ENCODE data around the gene KCNIP1. TPM values are rescaled to one million over a fixed set of nuclear protein-coding genes. Genes with fewer than 3 reads are reported as not detected.

KCNIP1 gene
- total and polyA plus RNA-seq, 2 of the 8 experiments (the other 6 are each of a cell fraction or from before 2014, with no cell fraction given): 0.52 to 0.83 TPM

DNA sequence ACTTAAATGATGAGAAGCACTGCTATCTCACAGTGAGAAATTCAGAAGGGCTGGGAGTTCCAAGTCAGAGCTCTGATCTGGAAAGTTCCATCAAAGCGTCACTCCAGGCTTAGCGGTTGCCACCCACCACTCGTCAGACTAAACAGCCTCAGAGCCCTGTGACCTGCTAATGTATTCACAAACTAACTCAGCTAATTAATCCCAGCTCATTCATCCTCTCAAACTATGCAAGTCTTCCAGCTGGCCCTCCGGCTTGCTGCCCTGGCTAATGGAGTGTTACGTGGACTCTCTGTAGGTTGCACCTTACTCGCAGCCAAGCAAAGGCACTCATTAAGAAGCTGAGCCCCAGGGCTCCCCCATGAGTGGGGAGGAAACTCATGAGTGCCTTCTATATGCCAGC lies 197.5 kb downstream of the KCNIP1 start:
- Histone ChIP-seq H3K79me1 (ENCODE audit: low read depth, low read length) (no peaks in the 10 kb centered on the region), H2BK12ac (ENCODE audit: low read depth, low read length) (no peak overlapping the region), H3K9ac (replicated peaks in 1 of 4; ENCODE audit: extremely low read depth in 1 of 4, low read depth in 3 of 4, low read length in 3 of 4) (no peak overlapping the region), H3K9me3 (ENCODE audit: insufficient read depth in 2 of 2, low read depth in 1 of 2, low read length in 1 of 2) (no peaks in the 10 kb centered on the region), H4K91ac (replicated peaks; ENCODE audit: insufficient read length, low read length) (no peak overlapping the region), H3K27ac (ENCODE audit: low read depth, low read length) (no peak overlapping the region), H3K23me2 (ENCODE audit: low read depth, low read length) (no peaks in the 10 kb centered on the region), H4K20me1 (replicated peaks in 1 of 2; ENCODE audit: control insufficient read depth in 1 of 2, insufficient read depth in 2 of 2, low read length in 2 of 2) (no peaks in the 10 kb centered on the region), H2AFZ (ENCODE audit: low read length) (no peak overlapping the region), H4K5ac (ENCODE audit: insufficient read length, low read depth, low read length) (no peak overlapping the region), H3K4me2 (ENCODE audit: insufficient read depth in 1 of 2, low read depth in 2 of 2, low read length in 2 of 2) (no peak overlapping the region), H2AK5ac (ENCODE audit: low read depth, low read length) (no peak overlapping the region), H3K14ac (ENCODE audit: insufficient read length) (no peak overlapping the region), H2BK120ac (replicated peaks; ENCODE audit: low read depth, low read length) (no peak overlapping the region), H2BK5ac (ENCODE audit: low read depth, low read length) (no peak overlapping the region), H3K56ac (replicated peaks; ENCODE audit: insufficient read length, low read depth, low read length) (no peak overlapping the region), H3K23ac (ENCODE audit: insufficient read length) (no peak overlapping the region), H3K18ac (ENCODE audit: extremely low read depth, low read length) (no peak overlapping the region), H4K8ac (ENCODE audit: extremely low read depth, insufficient read depth, low read length) (no peak overlapping the region), H3K36me3 (ENCODE audit: control insufficient read depth in 2 of 4, insufficient read depth in 4 of 4, low read length in 3 of 4) (no peaks in the 10 kb centered on the region), H3K4me3 (ENCODE audit: extremely low read depth in 1 of 4, insufficient read depth in 2 of 4, low read depth in 3 of 4, low read length in 4 of 4) (no peak overlapping the region), H3K4me1 (replicated peaks in 1 of 4; ENCODE audit: control insufficient read depth in 3 of 4, insufficient read depth in 4 of 4, low read length in 3 of 4) (no peaks in the 10 kb centered on the region), H3K27me3 (replicated peaks in 1 of 4; ENCODE audit: control insufficient read depth in 3 of 4, extremely low read depth in 1 of 4, insufficient read depth in 3 of 4, low read length in 3 of 4) (no peaks in the 10 kb centered on the region), H2BK15ac (ENCODE audit: low read length) (no peak overlapping the region), H3K79me2 (ENCODE audit: control insufficient read depth in 1 of 2, insufficient read depth in 2 of 2, low read length in 2 of 2) (no peaks in the 10 kb centered on the region), H3K4ac (replicated peaks; ENCODE audit: insufficient read length, low read depth, low read length) (no peak overlapping the region), H2BK20ac (ENCODE audit: low read length) (no peak overlapping the region)
- TF ChIP-seq ASH2L (IDR thresholded peaks at IDR 0.05; ENCODE audit: low read length): no peak
- FAIRE-seq (no peak), DNase-seq (ENCODE audit: low read depth in 1 of 2, low spot score in 2 of 2) (no peak)
- ChIA-PET POLR2A (ENCODE audit: partially characterized antibody) (no interaction called here), CTCF (ENCODE audit: partially characterized antibody) (interaction anchor here (0.9 to 2.4 kb wide), 8 partner anchors 9 to 90 kb away, joined by 3 to 8 read pairs (median 4); no protein-coding TSS in a partner anchor)
- WGBS, 2 experiments (ENCODE audit: extremely low coverage in 1 of 2, insufficient coverage in 1 of 2, insufficient read length in 1 of 2, insufficient replicate concordance in 2 of 2, low coverage in 1 of 2, low lambda C conversion rate in 2 of 2, missing lambda C conversion rate in 1 of 2): 91% methylated on average over 6 of the region's 6 CpGs; no CpG with 5 or more reads in 1 of the 2 experiments

Measured in H1 (cell line).